NAMALWA (cell line): ENCODE measurements around the gene PTPRT.
A peak's percentile ranks its signal among the peaks of the same experiment; 100 is the strongest.

Experiments used
- DNase-seq: peaks from one replicate; pipeline ENCODE4 v3.0.0-alpha.2; 2015; ENCODE audit warnings: low spot score

The PTPRT gene

GRCh38 chr20:42461965-42462593 is 727.6 kb downstream of the PTPRT start:
- no peak for DNase-seq

GRCh38 chr20:42461291-42461690 is 728.4 kb downstream of the PTPRT start:
- DNase-seq: no peak

DNA sequence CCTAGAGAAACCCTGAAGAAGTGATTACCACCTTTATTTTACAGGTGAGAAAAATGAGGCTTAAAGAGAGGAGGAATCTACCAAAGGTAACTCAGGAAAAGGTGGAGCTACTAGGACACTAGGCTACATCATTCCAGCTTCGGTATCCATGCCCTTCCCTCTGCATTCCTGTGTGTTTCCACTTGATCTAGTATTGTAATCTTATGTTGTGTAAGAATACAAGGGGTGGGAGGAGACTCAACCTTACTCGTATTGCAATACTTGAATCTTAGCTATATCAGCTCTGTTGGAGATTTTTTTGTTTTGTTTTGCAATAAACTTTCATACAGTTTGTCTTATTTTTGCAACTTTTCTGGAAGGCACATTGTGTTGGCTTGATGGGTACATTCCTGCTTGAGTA is 742.4 kb downstream of the PTPRT start:
- no peak for DNase-seq

DNA sequence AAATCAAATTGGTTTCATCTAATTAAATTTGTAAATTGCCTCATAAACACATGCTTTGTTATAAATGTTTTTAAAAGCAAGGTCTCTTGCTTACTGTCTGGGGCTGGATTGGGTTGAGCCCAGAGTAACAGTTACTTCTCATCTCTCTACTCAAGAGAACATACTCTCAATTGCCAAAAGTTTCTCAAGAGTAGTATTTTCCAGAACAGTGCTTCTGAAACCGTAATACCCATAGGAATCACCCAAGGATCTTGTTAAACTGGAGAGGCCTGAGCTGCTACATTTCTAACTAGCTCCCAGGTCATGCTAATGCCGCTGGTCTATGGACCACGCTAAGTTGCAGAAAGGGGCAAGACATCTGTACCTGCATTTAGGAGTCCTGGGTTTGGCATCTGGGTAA is 744.9 kb downstream of the PTPRT start:
- DNase-seq: no peak

DNA sequence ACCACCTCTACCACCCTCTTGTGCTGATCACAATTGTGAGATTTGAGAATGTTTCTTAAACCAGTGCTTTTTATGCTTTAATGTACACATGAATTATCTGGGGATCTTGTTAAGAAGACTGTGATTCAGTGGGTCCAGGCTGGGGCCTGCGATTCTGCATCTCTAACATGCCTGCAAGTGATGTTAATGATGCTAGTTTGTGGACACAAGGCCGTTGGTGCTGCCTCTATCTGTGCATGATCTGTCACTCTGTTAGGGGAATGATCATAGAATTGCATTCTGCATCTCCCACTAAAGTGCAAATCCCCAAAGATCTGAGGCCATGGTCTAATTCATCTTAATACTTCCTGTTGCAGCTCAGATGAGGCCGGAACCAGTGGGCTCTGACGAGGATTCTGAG is 746.5 kb downstream of the PTPRT start:
- DNase-seq: no peak

DNA sequence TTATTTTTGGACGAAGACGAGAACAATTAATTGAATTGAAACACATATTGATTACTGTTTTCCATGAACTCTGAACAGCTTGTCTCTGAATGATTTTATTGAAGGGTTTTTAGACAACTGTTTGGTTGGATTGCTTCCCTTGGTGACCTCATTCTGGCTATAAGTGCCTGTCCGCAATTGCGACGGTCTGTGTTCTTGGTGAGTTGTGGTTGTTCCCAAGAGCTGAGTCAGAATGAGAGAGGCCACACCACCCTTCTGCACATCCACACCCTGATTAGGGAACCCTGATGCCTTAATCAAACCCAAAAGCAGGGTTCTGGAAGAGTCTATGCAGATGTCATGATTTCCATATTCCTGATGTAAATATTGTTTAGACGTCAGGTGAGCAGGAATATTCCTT is 747.0 kb downstream of the PTPRT start:
- DNase-seq: no peak

- no peak for DNase-seq
Measured at GRCh38 chr20:42441864-42442331, 747.8 kb downstream of the PTPRT start.

DNA sequence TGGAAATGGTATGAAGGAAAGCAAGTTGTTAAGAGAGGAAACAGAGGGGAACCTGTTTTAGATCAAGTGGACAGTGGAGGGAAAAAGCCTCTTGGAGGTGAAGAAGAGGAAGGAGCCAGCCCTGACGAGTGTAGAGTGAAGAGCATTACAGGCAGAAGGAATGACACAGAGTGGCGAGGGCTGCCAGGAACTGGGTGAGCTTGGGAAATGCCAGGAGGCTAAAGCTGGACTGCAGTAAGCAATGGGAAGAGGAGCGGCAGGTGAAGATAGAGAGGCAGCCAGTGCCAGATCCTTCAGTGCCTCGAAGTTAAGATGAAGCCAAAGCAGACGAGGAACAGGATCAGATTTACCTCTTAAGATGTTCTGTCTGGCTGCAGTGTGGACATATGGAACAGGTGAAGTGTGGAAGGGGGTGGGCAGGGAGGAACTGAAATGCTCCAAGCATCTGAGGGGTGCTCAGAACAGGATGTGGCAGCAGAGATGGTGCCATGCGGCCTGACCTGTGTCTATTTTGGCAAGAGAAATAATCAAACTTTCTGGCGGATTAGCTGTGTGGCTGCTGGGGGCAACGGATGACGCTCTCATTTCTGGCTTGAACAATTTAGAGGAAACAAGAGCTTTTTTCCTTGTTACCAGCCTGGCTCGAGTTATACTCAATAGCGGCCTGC is 748.4 kb downstream of the PTPRT start:
- DNase-seq: no peak

DNA sequence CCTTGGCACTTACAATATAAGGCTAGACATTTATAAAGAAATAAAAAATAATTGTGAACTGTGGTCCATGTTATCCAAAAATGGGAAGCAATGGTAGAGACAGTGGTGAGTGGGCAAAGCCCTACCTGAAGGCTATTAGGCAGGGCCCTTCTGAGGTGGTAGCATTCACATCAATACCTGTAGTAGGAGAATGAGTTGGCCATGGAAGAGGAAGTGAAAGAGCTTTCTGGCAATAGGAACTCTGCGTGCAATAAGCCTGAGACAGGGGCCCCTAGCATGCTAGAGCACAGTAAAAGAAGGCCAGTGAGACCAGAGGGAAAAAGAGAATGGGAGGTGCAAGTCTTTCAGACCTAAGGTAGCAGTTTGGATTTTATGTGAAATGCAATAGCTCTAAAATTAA is 754.5 kb downstream of the PTPRT start:
- DNase-seq: peak; percentile 11

GRCh38 chr20:42432496-42433334 is 757.0 kb downstream of the PTPRT start:
- no peak for DNase-seq

DNA sequence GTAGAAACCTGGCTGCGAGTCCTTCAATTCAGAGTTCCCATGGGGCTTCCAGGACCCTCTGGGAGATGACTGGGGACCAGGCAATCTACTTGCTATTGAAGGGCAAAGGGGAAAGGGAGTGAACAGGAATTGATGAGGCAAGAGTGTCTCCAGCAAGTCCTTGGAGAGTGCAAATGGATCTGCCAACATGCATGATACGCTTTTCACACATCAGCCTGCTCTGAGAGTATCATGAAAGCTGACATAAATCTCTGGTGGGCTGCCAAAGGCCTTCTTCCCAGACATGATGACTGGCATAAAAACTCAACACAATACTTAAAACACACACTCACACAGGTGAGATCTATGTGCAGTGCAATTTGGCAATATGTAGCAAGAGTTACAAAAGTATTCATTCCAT is 759.1 kb downstream of the PTPRT start:
- no peak for DNase-seq

DNA sequence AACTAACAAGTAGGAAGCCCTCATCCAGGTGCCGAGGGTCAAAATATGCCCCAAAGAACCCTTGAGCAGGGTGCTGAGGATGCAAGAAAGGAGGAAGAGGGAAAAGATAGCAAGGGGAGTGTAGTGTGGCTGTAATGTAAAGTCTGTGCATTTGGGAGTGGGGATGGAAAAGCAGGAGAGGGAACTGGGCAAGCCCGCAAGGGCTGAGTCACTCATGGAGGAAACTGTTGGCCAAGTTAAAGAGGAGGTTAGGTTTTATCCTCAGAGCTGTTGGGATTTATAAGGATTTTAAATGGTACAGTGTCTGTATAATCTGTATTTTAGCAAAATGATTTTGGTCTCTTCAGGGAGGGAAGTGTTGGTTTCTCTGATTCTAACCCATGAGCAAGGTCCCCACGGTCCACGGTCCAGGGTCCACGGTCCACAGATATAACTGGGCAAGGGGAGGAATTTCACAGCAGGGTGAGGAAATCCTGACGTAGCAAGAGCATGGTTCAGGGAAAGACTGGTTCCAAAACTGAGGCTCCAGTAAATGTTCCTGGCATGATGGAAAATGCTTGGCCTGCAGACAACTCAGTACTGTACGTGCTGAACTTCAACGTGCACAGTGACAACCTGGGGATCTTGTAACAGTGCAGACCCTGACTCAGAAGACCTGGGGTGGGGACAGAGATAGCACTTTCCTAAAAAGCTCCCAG is 759.8 kb downstream of the PTPRT start:
- no peak for DNase-seq

DNA sequence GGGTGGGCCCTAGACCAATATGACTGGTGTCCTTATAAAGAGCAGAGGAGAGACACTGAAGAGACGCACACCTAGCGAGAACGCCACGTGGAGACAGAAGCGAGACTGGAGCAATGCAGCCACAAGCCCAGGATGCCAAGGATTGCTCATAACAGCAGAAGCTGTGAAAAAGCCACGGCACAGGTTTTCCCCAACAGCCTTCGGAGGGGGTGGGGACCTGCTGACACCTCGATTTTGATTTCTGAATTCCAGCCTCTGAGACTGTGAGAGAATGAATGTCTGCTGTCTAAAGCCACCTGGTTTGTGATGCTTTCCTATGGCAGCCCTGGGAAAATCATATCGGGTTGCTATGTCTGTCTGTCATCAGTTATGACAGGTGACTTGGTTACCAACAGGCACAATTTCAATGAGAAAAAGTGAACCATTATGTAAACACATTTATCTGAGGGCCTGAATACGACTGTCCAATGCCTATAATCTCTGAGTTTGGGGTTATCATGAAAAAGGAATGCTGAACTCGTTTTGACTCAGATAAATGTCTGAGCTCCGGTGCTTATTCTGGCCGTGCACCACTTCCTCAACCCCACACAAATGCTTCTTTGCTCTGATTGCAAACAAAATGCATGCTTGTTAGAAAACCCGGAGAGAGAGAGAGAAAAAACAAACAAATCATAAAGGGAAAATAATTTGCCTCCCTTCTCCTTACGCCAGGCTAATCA is 769.7 kb downstream of the PTPRT start:
- DNase-seq: no peak

GRCh38 chr20:42406826-42407225 is 782.9 kb downstream of the PTPRT start:
- DNase-seq: no peak

DNA sequence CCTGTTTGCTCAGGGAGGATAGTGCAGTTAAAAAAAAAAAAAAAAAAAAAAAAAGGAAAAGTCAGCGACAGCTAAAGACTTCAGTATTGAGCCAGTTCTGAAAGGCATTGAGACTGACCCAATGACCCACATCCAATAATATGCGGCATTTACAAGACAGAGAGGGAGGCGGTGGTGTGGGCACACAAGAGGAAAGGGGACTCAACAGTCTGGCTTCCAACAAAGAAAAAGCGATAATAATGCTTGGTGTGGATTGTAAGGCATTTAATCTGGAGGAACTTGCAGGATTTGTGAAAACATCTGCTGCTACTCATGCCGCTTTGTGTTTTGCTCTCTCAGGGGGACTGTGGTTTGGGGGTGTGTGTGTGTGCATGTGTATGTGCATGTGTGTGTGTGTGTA is 787.3 kb downstream of the PTPRT start:
- DNase-seq: no peak

DNA sequence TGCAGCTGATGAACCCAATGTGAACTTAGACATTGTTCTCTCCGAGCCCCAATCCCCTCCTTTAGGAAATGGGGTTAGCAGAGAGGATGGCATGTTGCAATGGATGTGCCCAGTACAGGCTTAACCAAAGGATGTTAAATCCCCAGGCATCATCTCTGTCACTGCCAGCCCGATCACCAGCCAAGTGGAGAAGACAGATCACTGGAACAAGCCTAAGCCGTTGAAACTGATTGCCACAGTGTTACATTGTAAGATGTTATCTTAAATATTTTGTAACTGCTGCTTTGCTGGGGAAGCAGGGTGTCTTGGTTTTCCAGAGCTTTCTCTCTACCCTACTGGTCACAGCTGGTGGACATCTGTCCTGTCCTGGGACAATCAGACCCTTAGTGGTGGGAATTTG is 788.1 kb downstream of the PTPRT start:
- no peak for DNase-seq

- no peak for DNase-seq
Measured at GRCh38 chr20:42399802-42400201, 789.9 kb downstream of the PTPRT start.

DNA sequence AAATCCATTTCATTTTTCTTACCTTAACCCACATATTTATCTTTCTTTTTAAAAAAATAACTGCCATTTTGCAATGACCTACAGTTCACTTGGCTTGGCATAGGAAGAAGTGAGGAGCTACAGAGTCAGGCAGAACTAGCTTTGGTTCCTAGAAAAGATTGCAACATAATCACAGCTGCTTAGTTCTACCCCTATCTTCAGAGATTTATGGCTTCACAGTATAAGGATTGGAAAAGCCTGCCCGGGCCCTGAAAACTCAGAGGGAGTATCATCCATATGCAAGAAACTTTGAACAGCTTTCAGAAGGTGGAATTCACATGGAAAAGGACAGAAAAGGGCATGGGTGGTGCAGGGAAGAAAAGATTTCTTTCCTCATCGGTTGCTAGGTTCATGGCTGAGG is 797.3 kb downstream of the PTPRT start:
- no peak for DNase-seq

DNA sequence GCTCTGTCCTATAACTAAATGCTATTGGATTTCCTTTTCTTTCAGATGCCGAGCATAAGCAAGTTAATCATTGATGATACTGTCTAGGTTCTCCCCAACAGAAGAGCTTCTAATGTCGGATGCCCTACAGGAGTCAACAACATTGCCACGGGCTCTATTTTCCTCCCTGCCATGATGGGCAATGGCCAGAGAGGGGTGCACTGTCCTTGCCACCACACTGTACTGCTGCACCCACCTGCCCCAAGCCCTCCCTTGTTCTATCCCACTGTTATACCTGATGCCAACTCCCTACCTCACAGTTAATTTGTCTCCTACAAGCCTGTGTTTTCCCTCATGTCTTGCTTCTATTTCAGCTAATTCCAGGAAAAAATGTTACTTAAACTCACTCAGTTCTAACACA is 797.9 kb downstream of the PTPRT start:
- no peak for DNase-seq

GRCh38 chr20:42380287-42380686 is 809.4 kb downstream of the PTPRT start:
- DNase-seq: no peak

- no peak for DNase-seq
Measured at GRCh38 chr20:42379385-42379784, 810.3 kb downstream of the PTPRT start.

DNA sequence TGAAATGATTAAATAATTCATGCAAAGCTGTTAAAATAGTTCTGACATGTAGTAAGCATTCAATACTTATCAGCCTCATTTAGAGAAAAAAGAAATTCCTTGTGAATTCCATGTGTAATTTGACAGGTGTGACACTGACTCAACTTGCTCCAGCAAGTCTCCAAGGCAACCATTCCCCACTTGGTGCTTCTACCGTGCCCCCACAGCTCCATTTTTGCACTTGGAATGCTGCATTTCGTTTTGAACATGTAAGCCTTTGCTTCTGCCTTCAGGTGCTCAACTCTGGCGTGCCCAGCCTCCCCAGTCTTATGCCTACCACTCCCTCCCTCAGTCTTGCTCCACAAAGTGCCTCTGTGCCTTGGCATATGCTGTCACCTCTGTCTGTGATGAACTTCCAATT is 810.9 kb downstream of the PTPRT start:
- DNase-seq: no peak
